Breast epithelium (tissue), 3 donors: ENCODE measurements around the gene TSC22D3.

ENCODE experiments used
- POLR2A ChIP-seq: fragments of 450-650 bp; IDR thresholded peaks from one replicate; pipeline ENCODE4 v1.6.1; 2016; ENCODE audit warnings: antibody characterized with exemption, mild to moderate bottlenecking, moderate library complexity
- TF ChIP-seq, protein P1 (sequence below), 3 donors: fragments of 450-650 bp; IDR thresholded peaks; one replicate each; pipeline ENCODE4 v1.5.1; 2016 to 2017; ENCODE audit warnings: antibody characterized with exemption in 3 of 3, mild to moderate bottlenecking in 3 of 3, moderate library complexity in 3 of 3

DNA sequence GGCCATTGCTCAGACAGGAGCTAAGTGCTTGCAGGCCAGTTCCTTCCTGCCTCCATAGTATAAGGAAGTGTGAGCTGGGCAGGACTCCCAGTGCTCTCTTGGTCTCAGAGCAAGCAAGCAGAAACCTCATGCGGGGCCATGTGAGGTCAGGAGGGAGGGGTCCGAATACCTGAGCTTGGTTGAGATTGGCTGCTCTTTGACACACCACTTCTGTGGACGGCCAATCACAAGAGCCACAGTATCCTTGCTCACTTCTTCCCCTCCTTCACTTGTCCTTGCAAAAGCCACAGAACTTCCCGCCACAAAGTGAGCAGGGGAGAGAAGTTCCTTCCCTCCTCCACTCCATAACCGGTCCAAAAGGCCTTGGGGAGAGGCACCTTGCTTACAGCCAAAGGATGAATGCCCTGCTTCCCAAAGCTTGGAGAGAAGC lies 90.6 kb downstream of the TSC22D3 start:
- TF ChIP-seq, protein P1, sequence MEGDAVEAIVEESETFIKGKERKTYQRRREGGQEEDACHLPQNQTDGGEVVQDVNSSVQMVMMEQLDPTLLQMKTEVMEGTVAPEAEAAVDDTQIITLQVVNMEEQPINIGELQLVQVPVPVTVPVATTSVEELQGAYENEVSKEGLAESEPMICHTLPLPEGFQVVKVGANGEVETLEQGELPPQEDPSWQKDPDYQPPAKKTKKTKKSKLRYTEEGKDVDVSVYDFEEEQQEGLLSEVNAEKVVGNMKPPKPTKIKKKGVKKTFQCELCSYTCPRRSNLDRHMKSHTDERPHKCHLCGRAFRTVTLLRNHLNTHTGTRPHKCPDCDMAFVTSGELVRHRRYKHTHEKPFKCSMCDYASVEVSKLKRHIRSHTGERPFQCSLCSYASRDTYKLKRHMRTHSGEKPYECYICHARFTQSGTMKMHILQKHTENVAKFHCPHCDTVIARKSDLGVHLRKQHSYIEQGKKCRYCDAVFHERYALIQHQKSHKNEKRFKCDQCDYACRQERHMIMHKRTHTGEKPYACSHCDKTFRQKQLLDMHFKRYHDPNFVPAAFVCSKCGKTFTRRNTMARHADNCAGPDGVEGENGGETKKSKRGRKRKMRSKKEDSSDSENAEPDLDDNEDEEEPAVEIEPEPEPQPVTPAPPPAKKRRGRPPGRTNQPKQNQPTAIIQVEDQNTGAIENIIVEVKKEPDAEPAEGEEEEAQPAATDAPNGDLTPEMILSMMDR (IDR thresholded peaks at IDR 0.05) = no peak
- TF ChIP-seq POLR2A = no peak
